Mesodermal cell (in vitro differentiated cells): ENCODE measurements around the gene KLF7.

ENCODE experiments used
- H3K27ac ChIP-seq: 2 replicates; pipeline ENCODE4 v1.7.0; 2013; ENCODE audit warnings: mild to moderate bottlenecking, low read depth, low read length, moderate library complexity; ENCODE audit not compliant: severe bottlenecking
- H3K36me3 ChIP-seq: 2 replicates; pipeline ENCODE4 v1.7.1; 2013; ENCODE audit warnings: mild to moderate bottlenecking, low read length, moderate library complexity; ENCODE audit not compliant: control insufficient read depth, insufficient read depth
- H3K4me1 ChIP-seq: one replicate; pipeline ENCODE4 v1.7.1; 2013; ENCODE audit warnings: mild to moderate bottlenecking, low read length; ENCODE audit not compliant: insufficient read depth, control insufficient read depth, poor library complexity, severe bottlenecking
- H3K4me3 ChIP-seq: 2 replicates; pipeline ENCODE4 v1.7.0; 2013; ENCODE audit warnings: low read length, control low read depth, mild to moderate bottlenecking; ENCODE audit not compliant: insufficient read depth, poor library complexity, severe bottlenecking; ENCODE audit errors: extremely low read depth
- H3K9me3 ChIP-seq: 2 replicates; pipeline ENCODE4 v1.7.1; 2013; ENCODE audit warnings: mild to moderate bottlenecking, low read length, moderate library complexity; ENCODE audit not compliant: control insufficient read depth
- WGBS, 2 experiments: methylation state at CpG; one replicate each; pipeline ENCODE4 v1.1.5; 2013; ENCODE audit warnings: missing lambda C conversion rate in 2 of 2; ENCODE audit not compliant: insufficient coverage in 2 of 2; 5-methylcytosine and 5-hydroxymethylcytosine counted together

KLF7 gene

DNA sequence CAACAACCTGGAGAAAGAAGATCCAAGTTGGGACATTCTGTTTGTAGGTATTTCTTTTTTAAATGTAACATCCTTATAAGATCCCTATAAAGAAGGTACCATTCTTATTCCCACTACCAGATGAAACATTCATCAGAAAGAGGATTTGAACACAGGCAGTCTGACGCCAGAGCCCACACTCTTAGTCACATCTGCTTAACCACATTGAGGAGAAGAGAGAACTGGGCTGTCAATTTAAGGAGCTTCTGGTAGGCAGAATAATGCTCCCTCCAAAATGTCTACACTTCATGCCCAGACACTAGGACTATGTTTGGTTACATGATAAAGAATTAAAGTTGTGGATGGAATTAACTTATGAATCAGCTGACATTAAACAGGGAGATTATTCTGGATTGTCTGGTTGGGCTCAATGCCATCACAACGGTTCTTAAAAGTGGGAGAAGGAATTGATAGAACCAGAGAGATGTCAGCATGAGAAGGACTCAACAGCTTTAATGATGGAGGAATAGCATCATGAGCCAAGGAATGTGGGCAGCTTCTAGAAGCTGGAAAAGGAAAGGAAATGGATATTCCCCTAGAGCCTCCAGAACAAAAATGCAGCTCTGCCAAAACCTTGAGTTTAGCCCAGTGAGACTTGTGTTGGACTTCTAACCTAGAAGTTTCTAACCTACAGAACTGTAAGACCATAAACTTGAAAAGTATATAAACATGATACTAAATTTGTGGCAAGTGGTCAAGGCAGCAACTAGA is 82.2 kb downstream of the KLF7 start:
- WGBS, 2 experiments = 100% methylated on average over 1 to 2 of the region's 2 CpGs
- Histone ChIP-seq H3K4me1 (peaks cover 8% of the 10 kb centered on the region), H3K36me3 (peaks cover 96% of the 10 kb centered on the region), H3K27ac (no peak overlapping the region), H3K9me3 (no peaks in the 10 kb centered on the region), H3K4me3 (no peak overlapping the region)

DNA sequence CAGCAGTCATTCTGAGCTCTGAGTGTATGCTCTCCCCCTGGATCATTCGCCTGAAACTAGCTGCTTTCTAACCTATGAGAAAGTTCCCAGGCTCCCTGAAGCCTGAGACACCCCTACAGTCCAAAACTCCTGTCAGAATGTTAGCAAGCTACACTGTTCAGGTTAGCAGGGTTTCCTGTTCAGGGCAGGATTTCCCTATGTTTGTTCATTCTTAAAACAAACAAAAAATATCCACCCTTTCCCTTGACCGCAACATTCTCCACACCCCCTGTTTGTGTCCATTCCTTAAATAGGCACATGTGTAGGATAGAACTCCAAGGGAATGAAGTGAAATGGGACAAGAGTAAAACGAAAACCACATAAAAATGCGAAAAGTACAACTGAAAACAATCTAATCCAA is 83.1 kb downstream of the KLF7 start:
- Histone ChIP-seq H3K36me3 (peaks cover 96% of the 10 kb centered on the region), H3K9me3 (no peaks in the 10 kb centered on the region), H3K4me1 (peaks cover 5% of the 10 kb centered on the region), H3K27ac (no peak overlapping the region), H3K4me3 (no peak overlapping the region)
- WGBS, 2 experiments = 90 to 100% methylated on average over 1 of the region's 4 CpGs

DNA sequence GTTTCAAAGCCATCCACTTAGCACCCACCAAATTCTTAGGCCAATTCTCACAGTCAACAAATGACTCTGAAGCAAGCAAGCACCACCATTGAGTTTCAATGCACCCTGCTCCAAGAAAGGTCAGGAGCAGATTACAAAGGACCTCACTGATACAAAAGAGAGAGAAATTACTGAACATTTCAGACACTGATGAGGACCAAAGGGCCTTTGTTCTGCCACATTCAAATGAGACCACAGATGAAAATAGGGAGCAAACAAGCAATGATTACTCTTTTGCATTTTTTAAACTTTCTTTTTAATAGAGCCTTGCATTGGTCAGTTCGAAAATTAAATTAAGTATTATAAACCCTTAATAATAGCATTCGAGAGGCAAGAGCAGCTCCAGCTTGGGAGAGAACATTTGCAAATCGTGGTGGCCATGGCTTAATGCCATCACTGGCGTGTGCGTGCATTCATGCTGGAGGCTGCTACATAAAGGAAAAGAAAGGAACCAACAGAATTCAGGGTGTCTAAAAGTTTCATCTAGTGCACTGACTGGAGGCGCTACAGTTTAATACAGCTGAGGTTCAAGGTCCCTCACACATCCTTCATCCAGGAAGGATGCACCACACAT is 87.5 kb downstream of the KLF7 start:
- H3K4me3 ChIP-seq = no peak overlapping the region
- no peaks in the 10 kb centered on the region for H3K9me3 ChIP-seq
- H3K36me3 ChIP-seq = peaks cover 68% of the 10 kb centered on the region
- WGBS, 2 experiments = 98 to 100% methylated on average over 4 to 5 of the region's 6 CpGs
- no peak overlapping the region for H3K27ac ChIP-seq
- peaks cover 36% of the 10 kb centered on the region for H3K4me1 ChIP-seq

DNA sequence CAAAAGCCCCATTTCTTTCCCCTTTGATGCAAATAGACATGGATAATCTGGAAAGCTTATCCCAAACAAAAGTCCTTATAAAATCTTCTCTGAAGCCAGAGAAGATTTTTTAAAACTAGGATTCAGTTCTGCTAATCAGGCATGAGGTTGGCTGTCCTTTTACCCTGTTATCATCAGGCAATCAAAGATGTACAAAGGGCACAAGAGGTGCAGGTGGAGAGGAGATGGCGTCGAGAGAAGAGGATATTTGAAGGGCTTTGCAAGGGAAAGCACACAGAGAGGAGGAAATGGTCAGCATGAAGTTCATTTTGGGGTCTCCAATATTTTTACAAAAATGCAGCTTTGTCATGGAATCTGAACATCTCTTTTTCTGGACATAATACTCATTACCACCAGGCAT is 88.5 kb downstream of the KLF7 start:
- WGBS, 2 experiments = 100% methylated on average over 1 to 2 of the region's 2 CpGs
- H3K4me1 ChIP-seq = peaks cover 36% of the 10 kb centered on the region
- H3K36me3 ChIP-seq = peaks cover 57% of the 10 kb centered on the region

DNA sequence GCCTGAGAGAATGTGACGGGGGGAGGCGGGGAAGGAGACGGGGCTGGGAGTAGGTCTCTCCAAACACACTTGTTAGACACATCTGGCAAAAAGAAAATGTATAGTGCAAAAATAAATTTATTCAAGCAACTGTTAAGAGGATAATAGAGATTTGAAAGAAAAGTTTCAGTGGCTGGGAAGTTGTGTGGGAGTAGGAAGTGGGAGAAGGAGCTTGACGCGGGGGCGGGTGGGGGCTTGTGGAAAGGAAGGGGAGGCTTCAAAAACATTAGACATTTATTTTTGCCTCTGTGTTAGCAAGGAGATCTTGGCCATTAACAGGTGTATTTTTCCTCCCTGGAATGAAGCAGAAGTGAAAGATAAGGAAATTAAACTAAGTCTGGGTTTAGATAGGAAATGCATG is 90.3 kb downstream of the KLF7 start:
- no peaks in the 10 kb centered on the region for H3K9me3 ChIP-seq
- peaks cover 39% of the 10 kb centered on the region for H3K36me3 ChIP-seq
- no peak overlapping the region for H3K27ac ChIP-seq
- H3K4me3 ChIP-seq = no peak overlapping the region
- H3K4me1 ChIP-seq = peaks cover 36% of the 10 kb centered on the region
- WGBS, 2 experiments = 100% methylated on average over 2 of the region's 6 CpGs

More for the DNA sequence above, 88.5 kb downstream of the KLF7 start:
- Histone ChIP-seq H3K4me3 (no peak overlapping the region), H3K27ac (no peak overlapping the region), H3K9me3 (no peaks in the 10 kb centered on the region)

DNA sequence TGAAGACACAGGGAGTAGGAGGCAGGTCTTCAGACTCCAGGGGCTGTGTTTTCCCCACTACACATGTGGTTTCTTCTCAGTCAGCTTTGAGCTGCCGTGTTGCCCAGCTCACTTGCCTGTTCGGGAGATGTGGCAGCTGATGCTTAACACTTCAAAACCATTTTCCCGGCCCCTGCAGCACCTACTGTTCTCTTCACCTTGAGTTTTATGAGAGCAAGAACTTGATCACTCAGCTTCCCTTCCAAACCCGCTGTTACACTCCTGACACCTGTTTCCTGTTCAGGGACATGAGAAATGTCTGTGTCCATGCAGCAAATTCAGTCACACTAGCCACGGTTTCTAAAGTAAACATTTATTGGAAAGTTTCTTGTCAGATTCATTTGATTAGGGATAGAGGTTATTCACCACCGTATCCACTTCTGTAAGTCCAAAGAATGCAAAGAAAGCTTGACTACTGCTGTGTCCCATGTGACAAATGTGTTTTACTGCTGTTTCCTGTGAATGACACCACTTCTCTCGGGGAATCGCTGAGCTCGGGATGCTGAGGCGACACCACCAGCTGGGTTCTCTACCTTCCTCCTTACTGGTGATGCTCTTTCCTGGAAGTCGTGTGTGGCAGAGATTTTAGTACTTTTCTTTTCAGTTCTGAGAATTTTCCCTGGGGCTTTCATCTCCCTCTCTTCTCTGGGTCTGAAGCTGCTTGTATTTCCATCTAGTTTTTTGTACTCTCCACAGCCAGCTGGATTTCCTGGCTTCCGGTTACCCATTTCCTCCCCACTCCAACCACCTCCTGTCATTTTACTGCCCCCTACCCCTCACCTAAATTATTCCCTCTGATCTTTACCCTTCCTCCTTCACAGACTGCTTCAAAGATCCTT is 91.7 kb downstream of the KLF7 start:
- Histone ChIP-seq H3K4me3 (no peak overlapping the region), H3K9me3 (no peaks in the 10 kb centered on the region), H3K27ac (peak overlapping the region; percentile 30), H3K36me3 (peaks cover 25% of the 10 kb centered on the region), H3K4me1 (peaks cover 43% of the 10 kb centered on the region)
- WGBS, 2 experiments = 78 to 80% methylated on average over 7 to 11 of the region's 12 CpGs

DNA sequence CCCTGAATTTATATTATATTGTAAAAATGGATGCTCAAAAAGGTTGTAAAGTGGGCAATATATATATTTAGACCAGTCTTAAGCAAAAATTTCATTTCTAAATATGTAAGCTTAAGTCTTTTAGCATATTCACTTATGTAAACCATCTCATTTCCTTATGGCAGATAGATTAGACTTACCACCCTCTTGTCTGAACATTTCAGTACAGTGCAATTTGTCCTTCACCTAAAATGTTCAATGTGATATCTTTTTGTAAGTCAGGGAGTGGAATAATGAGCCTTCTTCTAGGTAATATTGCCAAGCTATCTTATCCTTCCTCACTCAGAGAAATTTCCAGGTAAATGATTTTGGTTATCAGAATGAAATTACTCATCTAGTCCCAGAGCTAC is 92.3 kb downstream of the KLF7 start:
- Histone ChIP-seq H3K4me3 (no peak overlapping the region), H3K36me3 (peaks cover 19% of the 10 kb centered on the region), H3K9me3 (no peaks in the 10 kb centered on the region), H3K27ac (peak overlapping the region; percentile 19), H3K4me1 (peaks cover 46% of the 10 kb centered on the region)

DNA sequence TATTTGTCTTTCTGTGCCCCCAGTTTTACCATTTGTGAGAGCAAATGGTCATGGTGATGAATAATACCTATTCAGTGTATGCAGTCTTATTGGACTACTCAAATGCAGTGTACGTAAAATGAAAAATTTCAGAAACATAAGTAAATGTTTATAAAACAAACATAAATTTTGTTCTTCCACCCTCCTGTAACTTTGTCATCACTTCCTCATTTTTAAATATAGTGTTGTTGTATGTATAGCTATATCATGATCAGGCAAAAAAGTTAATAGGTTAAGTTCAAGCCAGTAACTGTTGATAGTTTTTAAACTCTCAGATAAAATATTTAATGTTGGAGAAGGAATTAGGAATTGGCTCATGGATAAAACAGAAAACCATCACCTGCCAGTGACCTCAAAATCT is 93.2 kb downstream of the KLF7 start:
- peaks cover 11% of the 10 kb centered on the region for H3K36me3 ChIP-seq
- no peak overlapping the region for H3K4me3 ChIP-seq
- no peak overlapping the region for H3K27ac ChIP-seq
- no peaks in the 10 kb centered on the region for H3K9me3 ChIP-seq
- no CpG with 5 or more reads among the region's 1 CpG for whole genome bisulfite sequencing, 2 experiments
- H3K4me1 ChIP-seq = peaks cover 54% of the 10 kb centered on the region

DNA sequence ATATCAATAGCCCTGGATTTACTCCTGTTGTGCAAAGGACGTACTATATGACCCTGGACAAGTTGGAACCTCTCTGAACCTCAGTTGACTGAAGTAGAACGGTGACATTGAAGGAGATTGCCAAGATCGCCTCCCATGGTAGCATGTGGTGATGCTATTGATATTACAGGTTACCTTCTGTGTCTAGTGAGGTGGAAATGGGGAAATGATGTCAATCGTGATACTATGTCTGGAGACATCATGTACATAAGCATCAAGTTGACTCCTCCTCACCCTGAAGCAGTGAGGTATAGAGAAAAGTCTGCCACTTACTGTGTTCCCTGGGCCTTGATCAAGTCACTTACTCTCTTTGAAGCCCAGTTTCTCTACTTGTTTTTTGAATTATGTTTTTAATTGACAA is 93.9 kb downstream of the KLF7 start:
- WGBS, 2 experiments = 82 to 97% methylated on average over 3 to 4 of the region's 4 CpGs
- H3K27ac ChIP-seq = no peak overlapping the region
- H3K4me1 ChIP-seq = peaks cover 57% of the 10 kb centered on the region
- H3K4me3 ChIP-seq = no peak overlapping the region
- peaks cover 3% of the 10 kb centered on the region for H3K36me3 ChIP-seq
- no peaks in the 10 kb centered on the region for H3K9me3 ChIP-seq

DNA sequence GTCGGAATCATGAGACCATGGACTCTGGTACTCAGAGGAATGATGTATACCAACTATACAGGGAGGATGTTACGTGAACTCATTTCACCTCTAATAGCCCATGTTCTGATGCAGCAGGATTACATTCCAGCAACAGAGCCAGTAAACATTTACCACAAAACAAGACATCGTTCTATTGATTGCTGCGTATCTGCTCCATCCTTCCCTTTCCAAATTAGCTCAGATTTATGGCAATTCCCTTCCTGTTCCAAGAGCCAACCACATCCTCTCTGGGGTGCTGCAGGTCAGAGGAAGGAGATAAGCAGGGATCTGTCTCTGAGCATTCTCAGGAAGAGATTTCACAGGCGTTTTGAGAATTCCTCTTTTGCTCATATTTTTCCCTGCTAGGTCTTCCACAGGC is 98.3 kb downstream of the KLF7 start:
- Histone ChIP-seq H3K36me3 (no peaks in the 10 kb centered on the region), H3K4me3 (no peak overlapping the region), H3K4me1 (peaks cover 34% of the 10 kb centered on the region), H3K27ac (peak overlapping the region; percentile 87), H3K9me3 (no peaks in the 10 kb centered on the region)
- WGBS, 2 experiments = 72 to 87% methylated on average over 3 of the region's 5 CpGs
